HEK293 (cell line): ENCODE data around the gene NELFB.

Experiments used
- HOXD13 ChIP-seq: sonication (generic); formaldehyde crosslinking; IDR thresholded peaks from 2 replicates; pipeline ENCODE4 v1.8.0; 2022; ENCODE audit warnings: missing genetic modification reagents, borderline replicate concordance
- PRDM1 ChIP-seq: fragments of 450-650 bp; formaldehyde crosslinking; IDR thresholded peaks from 2 replicates; pipeline ENCODE4; 2016; ENCODE audit warnings: missing biosample characterization, missing genetic modification characterization
- SALL2 ChIP-seq: fragments of 450-650 bp; formaldehyde crosslinking; IDR thresholded peaks from 2 replicates; pipeline ENCODE4 v1.5.0; 2017; ENCODE audit warnings: missing biosample characterization, mild to moderate bottlenecking, missing genetic modification characterization, borderline replicate concordance
- SCRT2 ChIP-seq: fragments of 450-650 bp; formaldehyde crosslinking; IDR thresholded peaks from 2 replicates; pipeline ENCODE4 v1.5.1; 2016; ENCODE audit warnings: missing biosample characterization, missing genetic modification characterization
- SP3 ChIP-seq: fragments of 450-650 bp; formaldehyde crosslinking; IDR thresholded peaks from 2 replicates; pipeline ENCODE4 v1.5.1; 2016; ENCODE audit warnings: missing biosample characterization, missing genetic modification characterization
- YY1 ChIP-seq: fragments of 450-650 bp; formaldehyde crosslinking; IDR thresholded peaks from 2 replicates; pipeline ENCODE4 v1.5.1; 2018; ENCODE audit warnings: missing biosample characterization, missing genetic modification characterization
- ZBTB48 ChIP-seq: fragments of 450-650 bp; formaldehyde crosslinking; IDR thresholded peaks from 2 replicates; pipeline ENCODE4 v1.5.1; 2016; ENCODE audit warnings: missing biosample characterization, missing genetic modification characterization
- ZFP41 ChIP-seq: fragments of 450-650 bp; formaldehyde crosslinking; IDR thresholded peaks from 2 replicates; pipeline ENCODE4 v1.5.1; 2016; ENCODE audit warnings: missing biosample characterization, missing genetic modification characterization, borderline replicate concordance
- ZNF132 ChIP-seq: fragments of 450-650 bp; formaldehyde crosslinking; IDR thresholded peaks from 2 replicates; pipeline ENCODE4 v1.5.1; 2017; ENCODE audit warnings: missing biosample characterization, missing genetic modification characterization, borderline replicate concordance
- ZNF19 ChIP-seq: fragments of 450-650 bp; formaldehyde crosslinking; IDR thresholded peaks from 2 replicates; pipeline ENCODE4; 2016; ENCODE audit warnings: missing biosample characterization, missing genetic modification characterization, low read depth
- ZNF214 ChIP-seq: fragments of 450-650 bp; formaldehyde crosslinking; IDR thresholded peaks from 2 replicates; pipeline ENCODE4 v1.5.1; 2017; ENCODE audit warnings: missing biosample characterization, mild to moderate bottlenecking, missing genetic modification characterization, borderline replicate concordance
- ZNF24 ChIP-seq: fragments of 450-650 bp; formaldehyde crosslinking; IDR thresholded peaks from 2 replicates; pipeline ENCODE4 v1.5.1; 2016; ENCODE audit warnings: missing biosample characterization, missing genetic modification characterization
- ZNF274 ChIP-seq, 2 experiments: fragments of 200-500 bp in 1 of 2; fragments of 450-650 bp in 1 of 2; sonication (Bioruptor generic) in 1 of 2; formaldehyde crosslinking in 1 of 2; IDR thresholded peaks; 2 replicates each; pipeline versions ENCODE4 v1.5.1 to v1.6.1; 2014 to 2016; ENCODE audit warnings: borderline replicate concordance in 1 of 2, inconsistent platforms in 1 of 2, low read length in 1 of 2, missing biosample characterization in 1 of 2, missing genetic modification characterization in 1 of 2
- ZNF292 ChIP-seq: fragments of 450-650 bp; formaldehyde crosslinking; IDR thresholded peaks from 2 replicates; pipeline ENCODE4 v1.5.1; 2016; ENCODE audit warnings: low read depth, missing biosample characterization, missing genetic modification characterization, borderline replicate concordance
- ZNF324 ChIP-seq: fragments of 450-650 bp; formaldehyde crosslinking; IDR thresholded peaks from 2 replicates; pipeline ENCODE4 v1.5.1; 2016; ENCODE audit warnings: missing biosample characterization, missing genetic modification characterization
- ZNF350 ChIP-seq: fragments of 450-650 bp; formaldehyde crosslinking; IDR thresholded peaks from 2 replicates; pipeline ENCODE4 v1.5.0; 2017; ENCODE audit warnings: missing biosample characterization, mild to moderate bottlenecking, missing genetic modification characterization
- ZNF37A ChIP-seq: fragments of 450-650 bp; IDR thresholded peaks from 2 replicates; pipeline ENCODE4 v1.5.1; 2018; ENCODE audit warnings: missing biosample characterization, missing genetic modification characterization
- ZNF391 ChIP-seq: fragments of 450-650 bp; formaldehyde crosslinking; IDR thresholded peaks from 2 replicates; pipeline ENCODE4 v1.5.1; 2016; ENCODE audit warnings: low read depth, missing biosample characterization, missing genetic modification characterization, borderline replicate concordance
- ZNF426 ChIP-seq: fragments of 450-650 bp; formaldehyde crosslinking; IDR thresholded peaks from 2 replicates; pipeline ENCODE4 v1.5.1; 2017; ENCODE audit warnings: missing biosample characterization, missing genetic modification characterization, mild to moderate bottlenecking, inconsistent platforms, moderate library complexity
- ZNF510 ChIP-seq: fragments of 450-650 bp; formaldehyde crosslinking; IDR thresholded peaks from 2 replicates; pipeline ENCODE4 v1.5.1; 2018; ENCODE audit warnings: mild to moderate bottlenecking, missing genetic modification characterization, missing biosample characterization; ENCODE audit not compliant: insufficient replicate concordance
- ZNF558 ChIP-seq: fragments of 450-650 bp; formaldehyde crosslinking; IDR thresholded peaks from 2 replicates; pipeline ENCODE4 v1.5.1; 2016; ENCODE audit warnings: missing biosample characterization, missing genetic modification characterization
- ZNF571 ChIP-seq: fragments of 450-650 bp; formaldehyde crosslinking; IDR thresholded peaks from 2 replicates; pipeline ENCODE4 v1.5.0; 2017; ENCODE audit warnings: missing biosample characterization, missing genetic modification characterization
- ZNF624 ChIP-seq: fragments of 450-650 bp; formaldehyde crosslinking; IDR thresholded peaks from 2 replicates; pipeline ENCODE4 v1.5.1; 2017; ENCODE audit warnings: missing biosample characterization, missing genetic modification characterization
- ZNF664 ChIP-seq: fragments of 450-650 bp; formaldehyde crosslinking; IDR thresholded peaks from 2 replicates; pipeline ENCODE4 v1.5.1; 2016; ENCODE audit warnings: missing biosample characterization, missing genetic modification characterization
- ZNF707 ChIP-seq: fragments of 450-650 bp; formaldehyde crosslinking; IDR thresholded peaks from 2 replicates; pipeline ENCODE4 v1.5.1; 2016; ENCODE audit warnings: missing biosample characterization, missing genetic modification characterization
- ZNF747 ChIP-seq: fragments of 450-650 bp; formaldehyde crosslinking; IDR thresholded peaks from 2 replicates; pipeline ENCODE4 v1.5.1; 2016; ENCODE audit warnings: missing biosample characterization, missing genetic modification characterization
- TF ChIP-seq, protein P1 (sequence below): fragments of 450-650 bp; formaldehyde crosslinking; IDR thresholded peaks from 2 replicates; pipeline ENCODE4 v1.5.1; 2016; ENCODE audit warnings: missing biosample characterization, missing genetic modification characterization
- TF ChIP-seq, protein P2 (sequence below): fragments of 450-650 bp; formaldehyde crosslinking; IDR thresholded peaks from 2 replicates; pipeline ENCODE4 v1.5.1; 2016; ENCODE audit warnings: missing biosample characterization, missing genetic modification characterization, borderline replicate concordance
- TF ChIP-seq, protein P3 (sequence below): fragments of 450-650 bp; formaldehyde crosslinking; IDR thresholded peaks from 2 replicates; pipeline ENCODE4 v1.5.1; 2017; ENCODE audit warnings: missing biosample characterization, missing genetic modification characterization
- TF ChIP-seq, protein P4 (sequence below): fragments of 450-650 bp; formaldehyde crosslinking; IDR thresholded peaks from 2 replicates; pipeline ENCODE4 v1.5.1; 2016; ENCODE audit warnings: missing biosample characterization, missing genetic modification characterization
- TF ChIP-seq, protein P5 (sequence below): fragments of 450-650 bp; formaldehyde crosslinking; IDR thresholded peaks from 2 replicates; pipeline ENCODE4 v1.5.1; 2016; ENCODE audit warnings: missing biosample characterization, missing genetic modification characterization

The NELFB gene

DNA sequence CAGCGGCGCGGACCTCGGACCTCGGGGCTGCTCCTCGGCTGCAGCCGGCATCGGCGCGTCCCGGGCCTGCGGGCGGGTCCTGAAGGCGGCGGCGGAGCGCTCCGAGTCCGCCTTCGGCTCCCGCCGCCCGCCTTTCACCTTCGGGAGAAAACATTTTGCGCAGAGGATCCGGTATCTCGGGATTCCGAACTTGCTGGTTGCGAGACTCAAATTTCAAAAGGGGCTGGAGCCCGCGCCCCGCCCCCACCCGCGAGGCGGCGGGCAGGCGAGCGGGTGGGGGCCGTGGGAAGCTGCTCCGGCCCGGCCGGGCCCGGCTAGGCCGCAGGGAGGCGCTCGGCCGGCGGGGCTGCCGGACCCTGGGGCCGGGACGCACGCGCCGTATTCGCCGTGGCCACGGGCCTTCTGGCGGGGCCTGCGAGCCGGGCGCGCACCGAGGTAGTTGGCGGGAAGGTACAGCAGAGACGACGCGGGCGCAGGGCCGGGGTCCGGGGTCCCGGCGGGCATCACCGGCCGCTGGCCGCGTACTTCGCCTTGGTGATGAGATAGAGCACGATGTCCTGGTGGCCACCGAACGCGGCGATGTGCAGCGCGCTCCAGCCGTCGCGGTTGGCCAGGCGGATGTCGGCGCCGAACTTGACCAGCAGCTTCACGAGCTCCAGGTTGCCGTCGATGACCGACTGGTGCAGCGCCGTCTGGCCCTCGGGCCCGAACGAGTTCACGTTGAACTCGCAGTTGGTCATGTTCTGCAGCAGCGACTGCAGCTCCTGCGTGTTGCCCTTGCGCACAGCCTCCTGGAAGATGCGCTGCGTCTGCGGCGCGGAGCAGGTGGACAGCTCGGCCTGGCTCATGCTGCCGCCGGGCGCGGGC is 46.2 kb downstream of the NELFB start (continued):
- TF ChIP-seq ZNF571 (tag by site-specific recombination) (no peak), SALL2 (tag by site-specific recombination) (no peak), ZNF214 (tag by site-specific recombination) (no peak), ZBTB48 (tag by site-specific recombination) (peak; percentile 76), ZNF624 (tag by site-specific recombination) (no peak), ZNF391 (tag by site-specific recombination) (0 out of 2 replicates have a peak, but pooled peaks have one; percentile 15), SP3 (tag by site-specific recombination) (no peak), ZNF19 (no peak), ZNF350 (tag by site-specific recombination) (no peak), ZNF426 (tag by site-specific recombination) (no peak), YY1 (peak; percentile 32; the same call in 1 of the 2 replicates), ZNF558 (tag by site-specific recombination) (no peak), ZNF292 (tag by site-specific recombination) (no peak), ZNF707 (tag by site-specific recombination) (no peak), ZNF37A (tag by site-specific recombination) (no peak), ZNF24 (tag by site-specific recombination) (peak; percentile 52; the same call in 1 of the 2 replicates), ZNF324 (no peak), PRDM1 (no peak), HOXD13 (CRISPR knock-in tag) (no peak), SCRT2 (tag by site-specific recombination) (no peak), ZNF510 (no peak), ZNF664 (tag by site-specific recombination) (no peak), ZNF274 (IDR thresholded peaks at IDR 0.05; ENCODE audit: low read length) (no peak), ZNF274 (tag by site-specific recombination; IDR thresholded peaks at IDR 0.05; ENCODE audit: borderline replicate concordance) (no peak), ZNF747 (tag by site-specific recombination) (no peak), ZFP41 (no peak), ZNF132 (tag by site-specific recombination) (no peak)
- TF ChIP-seq, protein P1, sequence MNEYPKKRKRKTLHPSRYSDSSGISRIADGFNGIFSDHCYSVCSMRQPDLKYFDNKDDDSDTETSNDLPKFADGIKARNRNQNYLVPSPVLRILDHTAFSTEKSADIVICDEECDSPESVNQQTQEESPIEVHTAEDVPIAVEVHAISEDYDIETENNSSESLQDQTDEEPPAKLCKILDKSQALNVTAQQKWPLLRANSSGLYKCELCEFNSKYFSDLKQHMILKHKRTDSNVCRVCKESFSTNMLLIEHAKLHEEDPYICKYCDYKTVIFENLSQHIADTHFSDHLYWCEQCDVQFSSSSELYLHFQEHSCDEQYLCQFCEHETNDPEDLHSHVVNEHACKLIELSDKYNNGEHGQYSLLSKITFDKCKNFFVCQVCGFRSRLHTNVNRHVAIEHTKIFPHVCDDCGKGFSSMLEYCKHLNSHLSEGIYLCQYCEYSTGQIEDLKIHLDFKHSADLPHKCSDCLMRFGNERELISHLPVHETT (tag by site-specific recombination), result peak; percentile 56; the same call in 1 of the 2 replicates
- TF ChIP-seq, protein P2, sequence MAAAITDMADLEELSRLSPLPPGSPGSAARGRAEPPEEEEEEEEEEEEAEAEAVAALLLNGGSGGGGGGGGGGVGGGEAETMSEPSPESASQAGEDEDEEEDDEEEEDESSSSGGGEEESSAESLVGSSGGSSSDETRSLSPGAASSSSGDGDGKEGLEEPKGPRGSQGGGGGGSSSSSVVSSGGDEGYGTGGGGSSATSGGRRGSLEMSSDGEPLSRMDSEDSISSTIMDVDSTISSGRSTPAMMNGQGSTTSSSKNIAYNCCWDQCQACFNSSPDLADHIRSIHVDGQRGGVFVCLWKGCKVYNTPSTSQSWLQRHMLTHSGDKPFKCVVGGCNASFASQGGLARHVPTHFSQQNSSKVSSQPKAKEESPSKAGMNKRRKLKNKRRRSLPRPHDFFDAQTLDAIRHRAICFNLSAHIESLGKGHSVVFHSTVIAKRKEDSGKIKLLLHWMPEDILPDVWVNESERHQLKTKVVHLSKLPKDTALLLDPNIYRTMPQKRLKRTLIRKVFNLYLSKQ, result no peak
- TF ChIP-seq, protein P3, sequence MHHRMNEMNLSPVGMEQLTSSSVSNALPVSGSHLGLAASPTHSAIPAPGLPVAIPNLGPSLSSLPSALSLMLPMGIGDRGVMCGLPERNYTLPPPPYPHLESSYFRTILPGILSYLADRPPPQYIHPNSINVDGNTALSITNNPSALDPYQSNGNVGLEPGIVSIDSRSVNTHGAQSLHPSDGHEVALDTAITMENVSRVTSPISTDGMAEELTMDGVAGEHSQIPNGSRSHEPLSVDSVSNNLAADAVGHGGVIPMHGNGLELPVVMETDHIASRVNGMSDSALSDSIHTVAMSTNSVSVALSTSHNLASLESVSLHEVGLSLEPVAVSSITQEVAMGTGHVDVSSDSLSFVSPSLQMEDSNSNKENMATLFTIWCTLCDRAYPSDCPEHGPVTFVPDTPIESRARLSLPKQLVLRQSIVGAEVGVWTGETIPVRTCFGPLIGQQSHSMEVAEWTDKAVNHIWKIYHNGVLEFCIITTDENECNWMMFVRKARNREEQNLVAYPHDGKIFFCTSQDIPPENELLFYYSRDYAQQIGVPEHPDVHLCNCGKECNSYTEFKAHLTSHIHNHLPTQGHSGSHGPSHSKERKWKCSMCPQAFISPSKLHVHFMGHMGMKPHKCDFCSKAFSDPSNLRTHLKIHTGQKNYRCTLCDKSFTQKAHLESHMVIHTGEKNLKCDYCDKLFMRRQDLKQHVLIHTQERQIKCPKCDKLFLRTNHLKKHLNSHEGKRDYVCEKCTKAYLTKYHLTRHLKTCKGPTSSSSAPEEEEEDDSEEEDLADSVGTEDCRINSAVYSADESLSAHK, result no peak
- TF ChIP-seq, protein P4, sequence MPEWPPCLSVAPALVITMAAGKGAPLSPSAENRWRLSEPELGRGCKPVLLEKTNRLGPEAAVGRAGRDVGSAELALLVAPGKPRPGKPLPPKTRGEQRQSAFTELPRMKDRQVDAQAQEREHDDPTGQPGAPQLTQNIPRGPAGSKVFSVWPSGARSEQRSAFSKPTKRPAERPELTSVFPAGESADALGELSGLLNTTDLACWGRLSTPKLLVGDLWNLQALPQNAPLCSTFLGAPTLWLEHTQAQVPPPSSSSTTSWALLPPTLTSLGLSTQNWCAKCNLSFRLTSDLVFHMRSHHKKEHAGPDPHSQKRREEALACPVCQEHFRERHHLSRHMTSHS (tag by site-specific recombination), result no peak
- TF ChIP-seq, protein P5, sequence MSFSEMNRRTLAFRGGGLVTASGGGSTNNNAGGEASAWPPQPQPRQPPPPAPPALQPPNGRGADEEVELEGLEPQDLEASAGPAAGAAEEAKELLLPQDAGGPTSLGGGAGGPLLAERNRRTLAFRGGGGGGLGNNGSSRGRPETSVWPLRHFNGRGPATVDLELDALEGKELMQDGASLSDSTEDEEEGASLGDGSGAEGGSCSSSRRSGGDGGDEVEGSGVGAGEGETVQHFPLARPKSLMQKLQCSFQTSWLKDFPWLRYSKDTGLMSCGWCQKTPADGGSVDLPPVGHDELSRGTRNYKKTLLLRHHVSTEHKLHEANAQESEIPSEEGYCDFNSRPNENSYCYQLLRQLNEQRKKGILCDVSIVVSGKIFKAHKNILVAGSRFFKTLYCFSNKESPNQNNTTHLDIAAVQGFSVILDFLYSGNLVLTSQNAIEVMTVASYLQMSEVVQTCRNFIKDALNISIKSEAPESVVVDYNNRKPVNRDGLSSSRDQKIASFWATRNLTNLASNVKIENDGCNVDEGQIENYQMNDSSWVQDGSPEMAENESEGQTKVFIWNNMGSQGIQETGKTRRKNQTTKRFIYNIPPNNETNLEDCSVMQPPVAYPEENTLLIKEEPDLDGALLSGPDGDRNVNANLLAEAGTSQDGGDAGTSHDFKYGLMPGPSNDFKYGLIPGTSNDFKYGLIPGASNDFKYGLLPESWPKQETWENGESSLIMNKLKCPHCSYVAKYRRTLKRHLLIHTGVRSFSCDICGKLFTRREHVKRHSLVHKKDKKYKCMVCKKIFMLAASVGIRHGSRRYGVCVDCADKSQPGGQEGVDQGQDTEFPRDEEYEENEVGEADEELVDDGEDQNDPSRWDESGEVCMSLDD (tag by site-specific recombination), result peak; percentile 60; the same call in 1 of the 2 replicates
